Keratinocyte (primary cell): ENCODE measurements around the gene ELOVL5.

ENCODE experiments used
- CTCF ChIP-seq, 3 experiments: IDR thresholded peaks in 1 of 3; conservative IDR thresholded peaks in 1 of 3; optimal IDR thresholded peaks in 1 of 3; 2 replicates in 2 of 3; 3 replicates in 1 of 3; pipeline versions ENCODE3 to v1.5.1; 2011; ENCODE audit warnings: low read length in 3 of 3, mild to moderate bottlenecking in 3 of 3, moderate library complexity in 2 of 3, control low read depth in 1 of 3, inconsistent platforms in 1 of 3; ENCODE audit not compliant: insufficient read depth in 2 of 3; ENCODE audit errors: extremely low read depth in 1 of 3
- EZH2 ChIP-seq: IDR thresholded peaks from one replicate; pipeline ENCODE4 v1.6.1; 2012; ENCODE audit warnings: inconsistent platforms, mild to moderate bottlenecking, low read length, moderate library complexity

- TF ChIP-seq CTCF (optimal IDR thresholded peaks at IDR 0.05 in 1 of 3, IDR thresholded peaks at IDR 0.05 in 1 of 3, conservative IDR thresholded peaks at IDR 0.05 in 1 of 3; ENCODE audit: extremely low read depth in 1 of 3, insufficient read depth in 2 of 3, low read length in 3 of 3) = no peak
- TF ChIP-seq EZH2 = no peak
Observed at GRCh38 chr6:53244399-53244931, 104.3 kb downstream of the ELOVL5 start.
